ELR (cell line): ENCODE results near the gene CREB5.

Source experiments
- DNase-seq: peaks from one replicate; pipeline ENCODE4 v3.0.0-alpha.2; 2015; ENCODE audit warnings: low read depth

CREB5 gene

GRCh38 chr7:28748346-28748745, 336.0 kb downstream of the CREB5 start:
- no peak for DNase-seq

DNA sequence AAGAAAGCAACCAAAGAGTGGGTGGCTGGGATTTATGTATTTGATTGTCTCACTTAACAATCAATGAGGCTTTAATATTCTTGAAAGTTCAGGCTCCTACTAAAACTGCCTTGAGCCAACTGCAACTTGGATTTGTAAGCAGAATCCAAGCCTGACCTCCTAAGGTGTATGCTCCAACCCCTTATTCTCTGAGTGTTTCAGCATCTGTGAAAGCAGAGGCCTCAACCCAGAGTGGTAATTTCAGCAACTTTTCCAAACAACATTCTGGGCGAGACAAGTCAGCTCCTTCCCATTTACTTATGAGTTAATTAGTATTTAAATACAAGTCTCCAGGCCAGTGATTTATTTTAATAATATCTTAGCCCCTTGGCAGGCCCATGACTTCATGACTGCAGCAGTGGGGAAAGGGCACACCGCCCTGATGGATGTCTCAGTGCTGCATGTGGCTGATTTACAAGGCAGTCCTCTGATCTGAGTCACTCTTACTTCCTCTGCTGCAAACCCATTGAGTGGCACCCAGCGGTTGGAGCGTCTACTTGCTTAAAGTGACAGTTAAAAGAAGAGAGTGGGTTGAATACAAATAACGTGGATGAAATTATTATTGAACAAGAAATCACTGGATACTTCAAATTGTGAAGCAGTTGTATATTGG, 336.7 kb downstream of the CREB5 start:
- DNase-seq = peak; percentile 89

DNA sequence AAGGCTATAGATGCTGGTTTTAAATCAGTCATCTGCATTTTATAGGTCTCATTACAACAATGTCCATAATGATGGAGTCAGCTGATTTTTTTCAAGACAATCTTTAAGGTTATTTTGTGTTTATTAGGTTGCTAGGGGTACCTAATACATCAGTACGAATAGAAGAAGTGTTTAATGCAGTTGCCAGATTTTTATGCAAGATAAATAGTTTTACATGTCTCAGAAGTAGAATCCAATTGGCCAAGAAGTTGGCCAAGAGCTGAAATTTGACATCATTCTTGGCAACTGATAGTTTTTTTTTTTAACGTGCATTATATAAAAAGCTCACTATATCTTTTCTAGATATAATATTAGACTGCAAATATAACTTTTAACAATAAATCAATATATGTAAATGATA, 337.3 kb downstream of the CREB5 start:
- DNase-seq = no peak

GRCh38 chr7:28750981-28751380, 338.7 kb downstream of the CREB5 start:
- DNase-seq = no peak

DNA sequence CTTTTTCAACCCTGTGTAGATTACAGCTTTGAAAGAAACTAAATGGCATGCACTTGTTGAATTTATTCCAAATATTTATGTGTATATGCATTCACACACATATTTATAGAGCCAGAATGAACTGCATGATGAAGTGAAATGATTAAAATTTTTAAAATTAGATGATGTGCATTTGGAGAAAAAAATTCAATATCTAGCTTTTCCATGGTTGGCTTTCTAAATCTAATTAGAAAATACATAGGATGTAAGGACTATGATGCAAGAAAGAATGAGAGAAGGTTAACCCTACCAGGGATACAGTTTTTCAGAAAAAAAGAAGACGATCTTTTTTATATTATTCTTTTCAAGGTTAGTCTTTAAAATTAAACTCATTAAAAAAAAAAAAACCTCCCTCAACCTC, 341.3 kb downstream of the CREB5 start:
- no peak for DNase-seq

DNA sequence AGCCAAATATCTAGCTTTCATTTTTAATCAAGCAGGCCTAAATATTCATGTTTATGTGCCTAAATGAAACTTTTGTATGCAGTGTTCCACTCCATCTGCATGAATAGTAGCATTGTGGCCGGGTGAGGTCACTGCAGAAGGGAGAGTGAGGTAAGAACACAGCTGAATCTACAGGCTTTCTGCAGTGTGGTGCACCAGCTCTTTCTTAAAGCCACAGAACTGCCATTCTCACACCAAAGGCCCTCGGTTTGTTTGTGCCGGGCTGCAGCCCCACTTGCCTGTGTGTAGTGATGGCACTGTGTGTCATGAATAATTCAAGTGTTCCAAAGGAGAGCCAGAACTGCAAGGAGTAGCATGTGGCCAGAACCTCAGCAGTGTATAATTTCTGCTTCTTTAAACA, 341.7 kb downstream of the CREB5 start:
- DNase-seq = peak; percentile 51

DNA sequence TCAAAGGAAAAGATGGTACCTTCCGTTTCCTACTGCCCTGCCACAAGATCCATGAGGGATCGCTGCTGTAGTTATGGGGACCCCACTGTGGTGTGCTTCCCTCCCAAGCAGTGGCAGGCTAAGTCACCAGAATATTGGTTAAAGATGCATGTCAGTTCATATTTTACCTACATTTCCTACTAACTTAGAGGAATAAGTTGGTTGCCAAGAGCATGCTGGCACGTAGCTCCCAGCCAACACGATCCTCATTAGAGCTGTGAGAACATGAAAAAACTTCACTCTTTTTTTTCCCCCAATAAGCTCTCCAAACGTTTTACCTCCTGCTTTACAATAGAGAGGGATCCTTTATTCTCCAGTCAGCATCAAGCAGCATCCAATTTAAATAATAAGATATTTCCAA, 342.1 kb downstream of the CREB5 start:
- DNase-seq = no peak

DNA sequence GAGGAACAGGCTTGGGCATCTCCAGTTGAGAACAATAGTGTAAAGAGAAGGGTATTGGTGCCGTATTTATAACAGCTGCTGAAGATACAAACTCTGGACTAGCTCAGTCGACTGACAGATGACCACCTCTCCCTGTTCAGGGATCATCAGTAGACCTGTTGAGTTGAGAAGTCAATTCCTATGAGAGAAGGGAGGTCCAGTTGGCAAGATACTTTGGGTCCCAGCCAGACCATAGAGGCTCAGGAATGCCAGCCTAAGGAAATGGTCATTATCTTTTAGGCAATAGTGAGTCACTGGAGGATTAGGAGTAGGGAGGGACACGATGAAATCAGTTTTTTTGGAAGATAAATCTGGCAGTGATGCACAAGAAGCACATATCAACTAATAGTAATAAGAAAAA, 342.9 kb downstream of the CREB5 start:
- peak; percentile 53 for DNase-seq

DNA sequence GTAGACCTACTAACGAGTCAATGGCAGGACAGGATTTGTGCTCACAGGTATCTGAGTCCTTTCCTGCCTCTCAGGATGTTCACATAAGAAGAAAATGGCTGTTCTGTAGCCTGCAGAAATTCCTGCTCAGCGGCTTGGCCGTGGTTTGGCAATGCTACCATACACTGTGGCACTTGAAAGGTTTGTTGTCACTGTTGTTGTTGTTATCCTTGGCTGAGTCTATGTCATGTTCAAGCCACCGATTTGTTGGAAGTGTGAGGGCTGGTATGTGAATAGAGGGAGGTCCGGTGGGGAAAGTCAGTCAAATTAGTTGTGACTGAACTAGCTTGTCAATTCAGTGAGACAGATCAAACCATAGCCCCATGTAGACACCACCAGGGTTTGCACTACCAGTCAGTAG, 345.9 kb downstream of the CREB5 start:
- no peak for DNase-seq

DNA sequence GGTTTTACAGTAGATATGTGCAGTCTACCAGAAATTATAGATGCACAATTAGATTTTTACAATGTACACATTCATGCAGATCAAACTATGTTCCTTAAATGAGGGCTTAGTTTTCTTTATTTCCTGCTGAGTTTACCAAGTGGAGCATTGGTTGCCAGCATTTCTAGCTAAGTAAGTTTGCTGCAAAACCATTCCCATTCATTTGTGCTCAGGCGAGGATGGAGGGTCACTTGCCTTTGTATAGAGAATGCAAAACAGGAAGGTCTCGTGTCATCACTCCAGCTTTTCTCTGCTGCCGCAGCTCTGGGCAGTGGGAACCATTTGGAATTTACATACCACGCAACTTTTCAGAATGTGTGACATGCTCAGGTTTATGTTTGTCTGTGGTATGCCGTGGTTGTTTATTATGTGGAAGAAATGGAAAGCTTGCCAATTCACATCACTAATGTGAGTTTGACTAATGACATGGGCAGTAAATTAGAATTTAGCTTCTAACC, 347.2 kb downstream of the CREB5 start:
- DNase-seq = peak; percentile 7

- DNase-seq = no peak
Observed at GRCh38 chr7:28761505-28761904, 349.2 kb downstream of the CREB5 start.

DNA sequence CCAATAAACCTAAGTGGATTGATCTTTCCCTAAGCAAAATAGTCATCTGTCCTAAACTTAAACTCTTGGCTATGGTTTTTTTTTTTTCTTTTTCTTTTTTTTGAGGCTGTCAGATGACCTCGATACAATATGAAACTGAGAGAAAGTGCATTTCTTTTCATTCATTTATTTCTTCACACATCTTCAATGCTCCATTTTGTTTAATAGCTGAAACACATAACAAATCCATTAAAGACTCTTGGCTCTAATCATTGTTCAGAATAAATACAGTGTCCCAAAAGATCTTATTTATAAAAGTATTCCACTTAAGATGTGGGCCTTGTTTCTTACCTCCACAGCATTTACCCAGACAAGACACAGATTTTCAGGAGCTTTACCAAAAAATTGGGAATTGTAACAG, 350.3 kb downstream of the CREB5 start:
- DNase-seq = no peak

DNA sequence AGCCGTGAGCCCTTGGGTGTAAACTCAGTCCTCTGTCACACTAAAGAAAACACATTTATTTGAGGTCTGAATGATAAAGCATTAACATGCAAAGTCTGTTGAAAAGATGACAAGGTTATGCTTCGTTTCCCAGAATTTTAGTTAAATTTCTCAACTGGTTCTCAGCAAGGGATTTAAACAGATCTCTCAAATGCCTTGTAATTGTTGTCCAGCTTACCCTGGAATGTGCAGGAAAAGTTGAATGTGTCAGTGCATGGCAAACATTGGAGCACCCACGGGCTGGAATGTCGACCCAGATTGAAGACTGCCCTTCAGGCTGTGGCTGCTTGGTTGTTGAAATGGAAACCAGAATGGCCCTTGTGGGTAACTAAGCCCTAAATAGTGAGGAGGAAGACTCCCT, 354.0 kb downstream of the CREB5 start:
- DNase-seq = no peak

DNA sequence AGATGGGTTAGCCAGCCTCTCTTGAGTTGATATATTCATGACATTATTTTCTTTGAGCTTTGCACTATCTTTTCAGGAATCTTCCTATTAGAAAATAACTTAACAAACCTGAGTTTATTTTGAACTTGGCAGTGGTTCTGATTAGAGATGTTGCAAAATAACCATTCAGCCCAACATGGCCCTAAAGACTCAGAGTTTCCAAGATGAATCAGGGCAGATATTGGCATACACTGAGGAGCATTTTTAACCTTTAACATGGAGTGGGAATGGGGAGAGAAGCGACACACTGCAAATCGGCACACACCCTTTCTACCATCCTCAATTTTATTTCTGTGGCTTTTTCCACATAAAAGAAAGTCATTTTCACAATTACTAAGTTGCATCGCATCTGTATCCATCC, 355.0 kb downstream of the CREB5 start:
- no peak for DNase-seq

DNA sequence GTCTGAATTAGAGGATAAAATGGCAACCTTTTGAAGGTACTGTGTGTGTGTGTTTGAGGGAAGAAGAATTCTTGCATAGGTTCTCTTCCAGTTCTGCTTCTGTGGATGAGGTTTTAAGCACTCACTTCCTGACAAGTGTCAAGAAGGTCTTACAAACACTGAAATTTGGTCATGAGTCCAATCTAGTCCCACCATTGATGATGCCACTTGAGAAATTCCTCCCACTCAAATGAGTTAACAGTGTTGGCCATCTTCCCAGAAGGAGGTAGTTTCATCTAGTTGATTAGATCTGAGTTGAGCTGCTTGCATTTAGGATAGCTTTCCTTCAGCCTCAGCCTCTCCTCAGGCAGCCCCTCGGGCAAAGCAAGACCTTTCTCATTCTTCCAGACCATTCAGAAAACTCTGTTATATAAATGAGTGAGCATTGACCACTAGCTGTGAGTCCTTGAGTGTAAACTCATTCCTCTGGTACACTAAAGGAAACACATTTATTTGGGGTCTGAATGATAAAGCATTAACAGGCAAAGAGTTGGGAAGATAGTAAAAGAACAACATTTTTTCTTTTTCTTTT, 356.3 kb downstream of the CREB5 start:
- DNase-seq = peak; percentile 64

DNA sequence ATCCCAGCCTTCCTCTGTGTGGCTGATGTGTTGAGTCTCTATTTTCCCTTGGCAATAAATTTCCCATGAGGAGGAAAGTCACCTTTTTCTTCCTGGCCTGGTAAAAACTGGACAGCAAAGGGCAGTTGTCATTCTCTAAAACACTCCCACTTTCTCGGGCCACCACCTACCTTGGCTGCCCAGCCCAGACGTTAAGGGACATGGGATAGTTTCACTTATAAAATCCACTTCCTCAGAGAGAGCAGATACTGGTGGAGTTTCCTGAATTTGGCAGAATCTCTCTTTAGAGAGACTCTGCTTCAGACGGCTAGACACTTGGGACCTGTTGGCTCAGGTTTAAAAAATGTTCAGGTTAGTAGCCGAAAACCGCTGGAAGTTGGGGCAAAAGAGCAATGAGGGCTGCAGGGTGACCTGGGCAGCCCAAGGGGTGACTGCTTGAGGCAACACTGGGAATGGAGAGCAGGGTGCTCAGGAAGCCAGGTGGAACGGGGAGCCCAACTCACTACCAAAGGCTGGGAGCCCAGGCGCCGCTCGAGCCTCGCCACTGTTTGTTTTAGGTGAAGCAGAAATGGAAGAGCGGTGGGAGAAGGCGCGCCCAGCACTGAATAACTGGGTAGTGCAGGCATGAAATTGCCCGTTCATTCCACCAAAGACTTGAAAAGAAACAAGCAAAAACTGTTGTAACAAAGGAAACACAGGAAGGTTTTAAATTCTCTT, 359.7 kb downstream of the CREB5 start:
- DNase-seq = no peak

DNA sequence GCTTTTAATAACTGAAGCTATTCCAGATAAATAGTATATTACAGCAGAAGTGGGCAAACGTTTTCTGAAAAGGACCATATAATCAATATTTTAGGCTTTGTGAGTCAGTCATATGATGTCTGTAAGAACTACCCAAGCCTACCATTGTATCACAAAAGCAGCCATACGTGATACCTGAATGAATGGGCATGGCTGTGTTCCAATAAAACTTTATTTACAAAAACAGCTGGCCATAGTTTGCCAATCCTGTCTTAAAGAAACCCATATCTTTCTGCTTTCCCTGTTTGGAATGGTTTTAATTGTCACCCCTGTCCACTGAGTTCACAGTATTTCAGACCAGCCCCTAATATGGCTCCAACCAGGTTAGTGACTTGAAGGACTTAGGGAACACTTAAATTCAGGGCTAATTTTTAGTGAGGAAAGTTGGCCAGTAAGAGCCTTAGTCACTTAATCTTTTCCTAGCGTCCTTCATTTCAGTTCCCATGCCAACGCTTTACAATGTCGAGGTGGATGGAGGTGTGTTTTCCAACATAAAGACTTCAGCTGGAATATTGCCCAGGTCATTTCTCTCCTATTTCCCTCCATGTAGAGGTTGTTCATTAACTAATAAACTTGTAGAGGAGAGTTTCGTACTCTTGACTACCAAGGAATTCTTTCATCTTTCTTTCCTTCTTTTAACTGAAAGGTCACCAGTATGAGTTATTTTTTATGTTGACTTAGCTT, 361.3 kb downstream of the CREB5 start:
- no peak for DNase-seq

GRCh38 chr7:28774261-28774988, 362.1 kb downstream of the CREB5 start:
- DNase-seq = no peak

DNA sequence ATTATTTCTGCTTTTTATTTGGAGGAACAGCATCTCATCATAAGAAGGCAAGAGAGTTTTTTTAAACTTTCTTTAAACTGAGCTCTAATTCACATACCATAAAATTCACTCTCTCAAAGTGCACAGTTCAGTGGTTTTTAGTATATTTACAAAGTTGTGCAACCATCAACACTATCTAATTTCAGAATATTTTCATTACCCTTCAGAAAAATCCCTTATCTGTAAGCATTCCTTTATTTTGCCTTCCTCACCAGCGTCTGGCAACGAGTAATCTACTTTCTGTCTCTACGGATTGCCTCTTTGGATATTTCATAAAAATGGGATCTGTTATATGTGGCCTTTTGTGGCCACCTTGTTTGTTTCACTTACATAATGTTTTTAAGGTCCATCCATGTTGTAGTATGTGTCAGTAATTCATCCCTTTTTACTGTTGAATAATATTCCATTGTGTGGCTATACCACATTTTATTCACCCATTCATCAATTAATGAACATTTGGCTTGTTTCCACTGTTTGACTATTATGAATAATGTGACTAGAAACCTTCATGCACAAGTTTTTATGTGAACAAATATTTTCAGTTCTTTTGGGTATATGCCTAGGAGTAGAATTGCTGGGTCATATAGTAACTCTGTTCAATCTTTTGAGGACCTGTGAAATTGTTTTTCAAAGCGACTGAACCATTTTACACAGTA, 364.3 kb downstream of the CREB5 start:
- DNase-seq = no peak

DNA sequence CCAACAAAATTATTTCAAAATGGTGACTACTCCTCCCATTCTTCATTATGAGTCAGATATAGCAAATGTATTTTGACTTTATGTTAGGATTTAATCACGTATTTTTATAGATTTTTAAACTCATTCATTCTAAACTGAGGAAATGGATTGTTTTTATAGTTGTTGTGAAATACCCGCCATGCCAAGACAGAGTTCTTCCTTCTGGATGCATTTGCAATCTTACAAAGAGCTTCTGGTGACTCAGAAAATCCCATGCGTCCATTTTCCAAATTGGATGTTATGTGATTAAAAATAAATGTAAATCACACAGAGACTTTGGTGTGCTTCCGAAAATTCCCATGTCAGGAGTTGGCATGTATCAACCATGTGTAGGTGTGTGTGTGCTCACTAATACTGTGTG, 366.5 kb downstream of the CREB5 start:
- DNase-seq = no peak

DNA sequence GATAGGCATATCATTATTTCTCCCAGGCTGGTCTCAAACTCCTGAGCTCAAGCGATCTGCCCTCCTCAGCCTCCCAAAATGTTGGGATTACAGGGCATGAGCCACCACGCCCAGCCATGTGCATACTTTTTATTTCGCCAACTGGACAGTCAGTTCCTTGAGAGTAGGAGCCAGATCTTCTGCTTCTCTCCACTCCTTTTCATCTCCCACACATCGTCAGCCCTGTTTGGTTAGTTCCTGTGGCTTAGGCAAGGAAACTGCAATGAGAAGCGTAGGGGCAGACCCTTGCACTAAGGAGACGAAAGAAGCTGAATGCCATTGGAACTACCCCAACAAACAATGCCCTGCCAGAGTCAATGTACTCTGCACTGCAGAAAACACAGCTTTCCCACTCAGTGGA, 367.6 kb downstream of the CREB5 start:
- DNase-seq = no peak

DNA sequence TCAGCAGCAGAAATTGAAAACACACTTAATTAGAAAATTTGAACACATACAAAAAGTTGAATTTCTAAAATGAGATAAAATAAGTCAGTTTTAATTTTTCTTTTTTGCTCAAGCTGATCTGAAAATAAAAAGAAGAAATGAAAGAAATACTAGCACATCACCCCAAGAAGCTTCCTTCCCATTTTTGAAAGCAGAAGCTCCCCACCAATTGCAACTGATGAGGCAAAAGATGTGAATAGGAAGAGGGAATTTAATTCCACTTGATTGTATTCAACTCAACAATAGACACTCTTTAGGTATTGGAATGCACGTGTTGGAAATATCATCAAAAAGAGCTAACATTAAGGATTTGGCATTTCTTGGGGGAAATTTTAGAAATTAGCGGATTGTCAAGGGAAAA, 370.0 kb downstream of the CREB5 start:
- DNase-seq = no peak
